ENCODE results near the gene TEPSIN.

DNA sequence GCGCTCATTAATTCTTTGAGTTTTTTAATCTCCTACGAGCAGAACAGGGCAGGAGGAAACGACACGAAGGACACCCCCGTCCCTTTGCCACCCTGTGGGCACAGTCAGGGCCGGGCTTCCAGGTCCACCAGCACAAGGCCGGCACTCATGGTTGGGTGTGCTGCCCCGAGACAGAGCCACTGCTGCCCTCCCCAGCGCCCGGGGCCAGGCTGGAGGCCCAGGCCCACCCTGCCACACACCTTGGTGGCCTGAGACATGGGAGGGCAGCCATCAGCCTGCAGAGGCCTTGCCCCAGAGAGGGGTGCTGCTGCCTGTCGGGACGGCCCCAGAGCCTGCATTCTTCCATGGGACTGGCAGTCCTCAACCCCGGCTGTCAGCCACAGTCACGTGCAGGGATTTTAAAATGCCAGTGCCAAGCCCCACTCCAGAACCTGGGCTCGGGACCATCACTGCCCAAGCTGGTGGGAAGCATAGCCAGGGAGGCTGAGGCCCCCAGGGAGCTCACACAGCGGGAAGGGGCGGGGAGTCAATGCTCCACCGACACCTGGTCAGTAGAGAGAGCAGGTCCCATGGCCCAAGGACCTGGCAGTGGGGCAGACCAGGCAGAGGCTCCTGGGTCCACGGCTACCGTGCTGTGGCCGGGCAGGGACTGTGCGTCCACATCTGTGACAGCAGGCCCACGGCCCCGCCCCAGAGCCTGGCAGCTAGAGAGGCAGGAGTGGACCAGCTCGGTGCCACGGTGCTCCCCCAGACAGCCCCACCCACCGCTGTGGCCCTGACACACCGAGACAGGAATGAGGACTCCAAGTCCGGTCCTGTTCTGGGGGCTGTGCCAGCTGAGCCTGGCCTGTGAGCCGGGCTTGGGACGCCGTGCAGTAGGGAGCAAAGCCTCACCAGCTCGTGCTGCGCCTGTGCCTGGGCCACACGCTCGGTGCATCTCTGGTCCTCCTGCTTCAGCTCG lies 43.6 kb downstream of the TEPSIN start:
- TF ChIP-seq CTCF (IDR thresholded peaks at IDR 0.05; ENCODE audit: low read length) = no peak
- no peak for TF ChIP-seq EZH2 (optimal IDR thresholded peaks at IDR 0.05; ENCODE audit: low read depth, low read length)
- TF ChIP-seq EZH2phosphoT487 (IDR thresholded peaks at IDR 0.05; ENCODE audit: low read length) = no peak
